Astrocyte (in vitro differentiated cells and primary cell): ENCODE measurements around the gene PPM1H. TPM values are rescaled to one million over a fixed set of nuclear protein-coding genes. Genes with fewer than 3 reads are reported as not detected.

Experiments
- microRNA-seq: library from miRNA; unstranded; fragments of <30 nt; microRNA quantifications from one replicate; pipeline ENCODE4 v1.2.0, GENCODE V29; 2020
- total RNA-seq: library from RNA; stranded (reverse); gene quantifications from 2 replicates; pipeline ENCODE4 v1.2.1, GENCODE V29; 2021

PPM1H gene
- total RNA-seq, 1 donor from 2014 or later = 7.8 TPM

Small RNA genes within 50 kb of the gene (microRNA-seq; reads per million reads assigned to microRNA genes)
- 3,135 reads per million, percentile 90 among the genes with 10 or more reads in this experiment for gene MIRLET7I

Other genes with a start within 250 kb of the PPM1H start
- gene AVPR1A, start 216.1 kb upstream of the PPM1H start, total RNA-seq = 0.05 TPM in 1 of 2 replicates, not detected in the other